NOMO-1 treated with dmso at 0.1 percent for 144 hours (cell line): ENCODE data around the gene PPIF.

Source experiments
- DNase-seq: peaks from one replicate; lab custom pipeline; 2025; ENCODE audit not compliant: unreplicated experiment; lab: John Stamatoyannopoulos, UW

Gene PPIF

GRCh38 chr10:79399223-79399831 lies 52.1 kb downstream of the PPIF start:
- DNase-seq, result no peak

- DNase-seq, result no peak
These were observed 53.1 kb downstream of the PPIF start for GRCh38 chr10:79400146-79401004.

GRCh38 chr10:79401015-79401921 lies 54.0 kb downstream of the PPIF start:
- DNase-seq, result no peak

GRCh38 chr10:79402625-79402946 lies 55.3 kb downstream of the PPIF start:
- DNase-seq, result no peak

- DNase-seq, result no peak
These were observed 55.7 kb downstream of the PPIF start for GRCh38 chr10:79402951-79403350.

- no peak for DNase-seq
These were observed 56.4 kb downstream of the PPIF start for GRCh38 chr10:79403441-79404230.

GRCh38 chr10:79404231-79404609 lies 57.0 kb downstream of the PPIF start:
- DNase-seq, result no peak

- no peak for DNase-seq
These were observed 57.4 kb downstream of the PPIF start for GRCh38 chr10:79404690-79405131.
